BLaER1 (cell line): ENCODE data around the gene DPT.

Source experiments
- H3K27ac ChIP-seq: shearing (Covaris generic); formaldehyde crosslinking; 2 replicates; pipeline ENCODE4 v1.8.1; 2022
- H3K27me3 ChIP-seq: shearing (Covaris generic); formaldehyde crosslinking; 2 replicates; pipeline ENCODE4 v1.8.1; 2022
- H3K36me3 ChIP-seq: shearing (Covaris generic); formaldehyde crosslinking; 2 replicates; pipeline ENCODE4 v1.8.1; 2022
- H3K4me1 ChIP-seq: shearing (Covaris generic); formaldehyde crosslinking; 2 replicates; pipeline ENCODE4 v1.8.1; 2022
- H3K4me2 ChIP-seq: shearing (Covaris generic); formaldehyde crosslinking; 2 replicates; pipeline ENCODE4 v1.8.1; 2022
- H3K4me3 ChIP-seq: shearing (Covaris generic); formaldehyde crosslinking; 2 replicates; pipeline ENCODE4 v1.8.1; 2022
- H3K9ac ChIP-seq: shearing (Covaris generic); formaldehyde crosslinking; 2 replicates; pipeline ENCODE4 v1.8.1; 2022
- H3K9me3 ChIP-seq: shearing (Covaris generic); formaldehyde crosslinking; 2 replicates; pipeline ENCODE4 v1.8.1; 2022
- H4K20me1 ChIP-seq: shearing (Covaris generic); formaldehyde crosslinking; 2 replicates; pipeline ENCODE4 v1.8.1; 2022
- Cebpa-rat ChIP-seq: shearing (Covaris generic); IDR thresholded peaks from 2 replicates; pipeline ENCODE4 v1.8.1; 2022

The DPT gene

GRCh38 chr1:168708698-168709404, 20.2 kb downstream of the DPT start:
- H3K9ac ChIP-seq = no peak overlapping the region
- H3K27ac ChIP-seq = no peak overlapping the region
- no peak for TF ChIP-seq Cebpa-rat
- H3K4me1 ChIP-seq = no peaks in the 10 kb centered on the region
- no peak overlapping the region for H3K4me3 ChIP-seq
- H4K20me1 ChIP-seq = no peaks in the 10 kb centered on the region
- no peak overlapping the region for H3K4me2 ChIP-seq
- H3K27me3 ChIP-seq = no peaks in the 10 kb centered on the region
- H3K9me3 ChIP-seq = no peaks in the 10 kb centered on the region
- no peaks in the 10 kb centered on the region for H3K36me3 ChIP-seq

- TF ChIP-seq Cebpa-rat = no peak
Observed at GRCh38 chr1:168706391-168706992, 22.5 kb downstream of the DPT start.

GRCh38 chr1:168700575-168701268, 28.3 kb downstream of the DPT start:
- H3K36me3 ChIP-seq = no peaks in the 10 kb centered on the region
- TF ChIP-seq Cebpa-rat = no peak
- H3K27me3 ChIP-seq = no peaks in the 10 kb centered on the region
- H4K20me1 ChIP-seq = no peaks in the 10 kb centered on the region
- H3K9me3 ChIP-seq = no peaks in the 10 kb centered on the region
- no peak overlapping the region for H3K27ac ChIP-seq
- no peak overlapping the region for H3K4me3 ChIP-seq
- no peaks in the 10 kb centered on the region for H3K4me1 ChIP-seq
- H3K9ac ChIP-seq = no peak overlapping the region
- H3K4me2 ChIP-seq = no peak overlapping the region

More at GRCh38 chr1:168706391-168706992, 22.5 kb downstream of the DPT start:
- no peaks in the 10 kb centered on the region for H4K20me1 ChIP-seq
- no peak overlapping the region for H3K9ac ChIP-seq
- no peaks in the 10 kb centered on the region for H3K9me3 ChIP-seq
- H3K36me3 ChIP-seq = no peaks in the 10 kb centered on the region
- H3K4me3 ChIP-seq = no peak overlapping the region
- H3K4me1 ChIP-seq = no peaks in the 10 kb centered on the region
- H3K27ac ChIP-seq = no peak overlapping the region
- H3K4me2 ChIP-seq = no peak overlapping the region
- no peaks in the 10 kb centered on the region for H3K27me3 ChIP-seq

GRCh38 chr1:168698453-168698852, 30.6 kb downstream of the DPT start:
- TF ChIP-seq Cebpa-rat = no peak
- no peak overlapping the region for H3K9ac ChIP-seq
- no peaks in the 10 kb centered on the region for H3K27me3 ChIP-seq
- H3K4me2 ChIP-seq = no peak overlapping the region
- no peaks in the 10 kb centered on the region for H3K9me3 ChIP-seq
- H3K27ac ChIP-seq = no peak overlapping the region
- H3K36me3 ChIP-seq = no peaks in the 10 kb centered on the region
- no peaks in the 10 kb centered on the region for H3K4me1 ChIP-seq
- H4K20me1 ChIP-seq = no peaks in the 10 kb centered on the region
- no peak overlapping the region for H3K4me3 ChIP-seq

- Histone ChIP-seq H3K4me1 (no peaks in the 10 kb centered on the region), H4K20me1 (no peaks in the 10 kb centered on the region), H3K4me3 (no peak overlapping the region), H3K36me3 (no peaks in the 10 kb centered on the region), H3K9me3 (no peaks in the 10 kb centered on the region), H3K4me2 (no peak overlapping the region), H3K27me3 (no peaks in the 10 kb centered on the region), H3K27ac (no peak overlapping the region), H3K9ac (no peak overlapping the region)
- no peak for TF ChIP-seq Cebpa-rat
Observed at GRCh38 chr1:168697356-168698126, 31.5 kb downstream of the DPT start.

GRCh38 chr1:168696125-168696760, 32.8 kb downstream of the DPT start:
- H3K27ac ChIP-seq = no peak overlapping the region
- H3K36me3 ChIP-seq = no peaks in the 10 kb centered on the region
- H4K20me1 ChIP-seq = no peaks in the 10 kb centered on the region
- H3K4me1 ChIP-seq = no peaks in the 10 kb centered on the region
- H3K4me2 ChIP-seq = no peak overlapping the region
- TF ChIP-seq Cebpa-rat = no peak
- H3K27me3 ChIP-seq = no peaks in the 10 kb centered on the region
- no peak overlapping the region for H3K4me3 ChIP-seq
- H3K9me3 ChIP-seq = no peaks in the 10 kb centered on the region
- no peak overlapping the region for H3K9ac ChIP-seq

- Histone ChIP-seq H3K27ac (no peak overlapping the region), H3K27me3 (no peaks in the 10 kb centered on the region), H3K36me3 (no peaks in the 10 kb centered on the region), H3K4me3 (no peak overlapping the region), H3K9me3 (no peaks in the 10 kb centered on the region), H3K9ac (no peak overlapping the region), H4K20me1 (no peaks in the 10 kb centered on the region), H3K4me1 (no peaks in the 10 kb centered on the region), H3K4me2 (no peak overlapping the region)
- TF ChIP-seq Cebpa-rat = no peak
Observed at GRCh38 chr1:168693872-168694238, 35.2 kb downstream of the DPT start.

GRCh38 chr1:168693197-168693871, 35.7 kb downstream of the DPT start:
- no peak for TF ChIP-seq Cebpa-rat
- H3K4me2 ChIP-seq = no peak overlapping the region
- H3K27ac ChIP-seq = no peak overlapping the region
- H3K4me3 ChIP-seq = no peak overlapping the region
- no peaks in the 10 kb centered on the region for H3K27me3 ChIP-seq
- H3K9me3 ChIP-seq = no peaks in the 10 kb centered on the region
- no peaks in the 10 kb centered on the region for H3K36me3 ChIP-seq
- no peak overlapping the region for H3K9ac ChIP-seq
- no peaks in the 10 kb centered on the region for H3K4me1 ChIP-seq
- H4K20me1 ChIP-seq = no peaks in the 10 kb centered on the region

- H3K4me1 ChIP-seq = no peaks in the 10 kb centered on the region
- H3K9ac ChIP-seq = no peak overlapping the region
- H3K27me3 ChIP-seq = no peaks in the 10 kb centered on the region
- H4K20me1 ChIP-seq = no peaks in the 10 kb centered on the region
- TF ChIP-seq Cebpa-rat = no peak
- no peak overlapping the region for H3K27ac ChIP-seq
- H3K9me3 ChIP-seq = no peaks in the 10 kb centered on the region
- no peaks in the 10 kb centered on the region for H3K36me3 ChIP-seq
- H3K4me3 ChIP-seq = no peak overlapping the region
- H3K4me2 ChIP-seq = no peak overlapping the region
Observed at GRCh38 chr1:168692472-168692871, 36.5 kb downstream of the DPT start.
